Measurements from ENCODE around the gene DDHD1.
A peak's percentile ranks its signal among the peaks of the same experiment; 100 is the strongest.
"Not testable (repeated sequence)": the region's sequence is repeated elsewhere in the genome, so short reads cannot be mapped to it uniquely, and the experiment has no call there.

DDHD1 gene

DNA sequence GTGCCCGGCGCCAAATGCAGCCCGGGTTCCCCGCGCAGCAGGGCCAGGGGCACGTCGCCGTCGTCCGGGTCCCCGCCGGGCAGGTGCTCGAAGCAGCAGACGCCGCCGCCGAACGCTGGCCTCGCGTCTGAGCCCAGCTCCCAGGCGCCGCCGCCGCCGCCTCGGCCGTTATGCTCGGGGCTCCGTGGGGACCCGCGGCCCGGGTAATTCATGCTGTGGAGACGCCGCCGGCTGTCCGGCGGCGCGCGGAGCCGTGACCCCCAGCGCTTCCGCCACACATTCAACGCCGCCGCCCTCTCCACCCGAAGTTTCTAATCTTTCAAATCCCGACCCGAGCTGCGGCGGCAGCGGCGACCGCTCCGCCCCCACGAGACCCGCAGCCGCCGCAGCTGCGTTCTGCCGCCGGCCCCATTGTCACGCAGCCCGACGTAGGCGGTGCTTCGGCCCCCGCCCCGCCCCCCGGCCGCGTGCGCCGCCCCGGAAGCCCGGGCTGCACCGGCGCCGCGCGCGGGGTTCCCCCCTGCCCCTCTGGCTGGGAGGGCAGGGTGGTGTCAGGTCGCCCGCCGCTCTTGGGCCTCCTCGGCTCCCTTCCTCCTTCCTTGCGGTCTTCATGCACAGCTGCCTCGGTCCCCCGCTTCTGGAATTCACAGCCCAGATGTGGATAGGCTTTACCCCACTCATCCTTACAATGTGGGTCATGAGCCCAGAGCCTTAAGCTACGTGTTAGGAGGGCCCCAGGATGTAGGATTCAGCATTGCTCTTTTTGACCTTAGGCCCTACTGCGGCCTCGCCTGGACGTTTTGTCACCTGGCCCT, at the start of gene DDHD1:
Gene DDHD1, minus strand, starts transcription at position 437 of the 815 bp plus-strand sequence. Its CDS starts 225 bp downstream, at position 212.
- peak; percentile 57 to 58 for DNase-seq

- no peak for DNase-seq
Observed at GRCh38 chr14:53195949-53196348, 42.8 kb upstream of the DDHD1 start.

- no peak for DNase-seq
Observed at GRCh38 chr14:53193193-53193592, 40.1 kb upstream of the DDHD1 start.

- no peak for DNase-seq
Observed at GRCh38 chr14:53192052-53192760, 39.1 kb upstream of the DDHD1 start.

DNA sequence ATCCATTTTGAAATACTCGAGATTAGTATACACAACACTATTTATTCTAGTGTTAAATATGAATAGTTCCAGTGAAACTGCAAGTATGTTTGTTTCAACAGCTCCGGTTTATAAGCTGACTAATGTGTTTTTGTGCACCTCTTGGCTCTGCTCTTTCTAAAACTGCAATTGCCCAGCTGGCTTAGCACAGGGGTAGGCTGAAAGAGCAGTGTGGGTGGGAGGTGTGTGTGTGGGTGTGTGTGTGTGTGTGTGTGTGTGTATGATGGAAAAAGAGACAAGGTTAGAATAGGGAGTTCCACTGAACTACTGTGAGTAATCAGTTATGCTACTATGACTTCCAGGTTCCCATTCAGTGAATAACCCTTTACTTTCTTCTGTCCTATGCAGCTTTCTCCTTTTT, 37.8 kb upstream of the DDHD1 start:
- DNase-seq, result no peak

- DNase-seq, result no peak
Observed at GRCh38 chr14:53187921-53188463, 34.9 kb upstream of the DDHD1 start.

- no peak for DNase-seq
Observed at GRCh38 chr14:53186532-53186931, 33.4 kb upstream of the DDHD1 start.

DNA sequence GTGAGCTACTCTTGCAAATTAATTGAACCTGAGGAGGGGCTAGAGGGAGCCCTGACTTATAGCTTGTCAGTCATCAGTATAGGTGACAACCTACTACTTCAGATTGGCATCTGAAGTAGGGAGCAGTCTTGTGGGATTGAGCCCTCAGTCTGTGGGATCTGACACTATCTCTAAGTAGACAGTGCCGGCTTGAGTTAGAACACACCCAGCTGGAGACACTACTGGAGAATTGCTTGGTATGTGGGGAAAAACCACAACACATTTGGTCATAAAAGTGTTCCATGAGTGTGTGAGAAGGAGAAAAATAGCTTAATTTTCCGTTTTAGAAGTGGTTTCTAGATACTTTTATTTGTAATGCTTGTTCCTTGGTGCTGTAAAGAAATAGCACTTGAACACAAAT, 30.5 kb upstream of the DDHD1 start:
- no peak for DNase-seq

DNA sequence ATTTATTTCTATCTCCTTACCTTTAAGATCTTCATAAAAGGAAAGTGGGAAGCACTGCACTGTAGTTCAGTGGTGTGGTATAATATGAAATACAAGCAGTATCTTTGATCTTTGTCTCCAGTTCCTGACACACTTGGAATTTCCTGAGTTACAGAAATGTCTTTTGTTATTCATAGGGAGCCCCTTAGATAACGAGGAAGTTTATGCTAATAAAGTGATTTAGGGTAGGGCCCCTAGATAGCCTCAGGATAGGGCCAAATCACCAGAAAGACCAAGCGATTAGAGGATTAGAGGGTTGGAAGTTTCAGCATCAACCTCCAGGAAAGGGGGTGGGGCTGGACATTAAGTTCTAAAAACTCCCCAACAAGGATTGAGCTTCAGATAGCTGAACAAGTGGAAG, 29.9 kb upstream of the DDHD1 start:
- no peak for DNase-seq

DNA sequence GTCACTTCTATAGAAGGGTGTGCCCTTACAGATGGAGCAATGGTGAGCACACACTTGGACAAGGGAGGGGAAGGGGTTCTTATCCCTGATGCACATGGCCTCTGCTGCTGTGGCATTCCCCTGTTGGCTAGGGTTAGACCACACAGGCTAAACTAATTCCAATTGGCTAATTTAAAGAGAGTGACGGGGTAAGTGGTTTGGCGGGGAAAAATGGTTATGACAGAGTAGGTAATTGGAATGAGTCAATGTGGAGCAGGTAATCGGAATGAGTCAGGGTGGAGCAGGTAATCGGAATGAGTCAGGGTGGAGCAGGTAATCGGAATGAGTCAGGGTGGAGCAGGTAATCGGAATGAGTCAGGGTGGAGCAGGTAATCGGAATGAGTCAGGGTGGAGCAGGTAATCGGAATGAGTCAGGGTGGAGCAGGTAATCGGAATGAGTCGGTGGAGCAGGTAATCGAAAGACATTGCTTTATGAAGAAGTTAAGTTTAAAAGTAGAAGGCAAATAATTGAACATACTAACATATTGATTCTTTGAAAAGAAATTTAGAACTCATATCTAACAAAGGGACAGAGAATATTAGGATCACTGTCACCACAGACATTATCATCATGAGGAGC, 28.4 kb upstream of the DDHD1 start:
- not testable (repeated sequence) for DNase-seq

- DNase-seq, result no peak
Observed at GRCh38 chr14:53180272-53181221, 27.4 kb upstream of the DDHD1 start.

- DNase-seq, result not testable (repeated sequence)
Observed at GRCh38 chr14:53179486-53180005, 26.4 kb upstream of the DDHD1 start.

DNA sequence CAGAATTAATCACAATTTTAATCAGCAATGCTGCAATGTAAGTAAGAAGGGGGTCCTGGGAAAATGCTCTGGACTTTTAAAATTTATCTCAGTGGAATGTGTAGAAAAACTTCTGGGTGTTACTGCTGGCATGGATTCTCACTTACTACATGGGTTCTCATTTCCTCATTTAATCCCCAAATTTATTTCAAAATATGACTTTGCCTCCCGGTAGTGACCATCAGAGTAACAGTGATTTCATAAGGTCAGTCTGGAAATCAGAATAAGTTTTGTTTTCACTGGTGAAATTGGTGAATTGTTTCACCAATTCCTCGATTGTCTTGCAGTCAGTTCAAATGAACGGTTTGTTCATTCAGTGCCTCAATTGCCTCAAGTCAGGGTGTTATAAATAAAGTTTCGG, 22.3 kb upstream of the DDHD1 start:
- DNase-seq, result no peak

GRCh38 chr14:53174918-53175317, 21.8 kb upstream of the DDHD1 start:
- DNase-seq, result no peak

DNA sequence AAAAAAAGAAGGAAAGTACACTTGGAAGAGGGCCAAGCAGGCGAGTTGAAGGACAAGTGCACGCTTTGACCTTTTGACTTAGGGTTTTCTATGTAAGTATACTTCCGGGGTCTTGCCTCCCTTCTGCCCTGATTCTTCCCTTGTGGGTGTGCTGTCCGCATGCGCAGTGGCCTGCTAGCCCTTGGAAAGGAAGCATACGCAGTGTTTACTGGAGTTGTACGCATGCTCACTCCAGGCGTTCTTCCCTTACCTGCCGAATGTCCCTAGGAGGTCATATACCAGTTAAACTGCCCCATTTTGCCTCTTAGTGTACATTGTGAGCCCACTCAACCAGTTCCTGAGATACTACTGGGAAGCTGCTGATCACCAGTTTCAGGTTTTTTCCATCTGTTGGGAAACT, 15.7 kb upstream of the DDHD1 start:
- no peak for DNase-seq

DNA sequence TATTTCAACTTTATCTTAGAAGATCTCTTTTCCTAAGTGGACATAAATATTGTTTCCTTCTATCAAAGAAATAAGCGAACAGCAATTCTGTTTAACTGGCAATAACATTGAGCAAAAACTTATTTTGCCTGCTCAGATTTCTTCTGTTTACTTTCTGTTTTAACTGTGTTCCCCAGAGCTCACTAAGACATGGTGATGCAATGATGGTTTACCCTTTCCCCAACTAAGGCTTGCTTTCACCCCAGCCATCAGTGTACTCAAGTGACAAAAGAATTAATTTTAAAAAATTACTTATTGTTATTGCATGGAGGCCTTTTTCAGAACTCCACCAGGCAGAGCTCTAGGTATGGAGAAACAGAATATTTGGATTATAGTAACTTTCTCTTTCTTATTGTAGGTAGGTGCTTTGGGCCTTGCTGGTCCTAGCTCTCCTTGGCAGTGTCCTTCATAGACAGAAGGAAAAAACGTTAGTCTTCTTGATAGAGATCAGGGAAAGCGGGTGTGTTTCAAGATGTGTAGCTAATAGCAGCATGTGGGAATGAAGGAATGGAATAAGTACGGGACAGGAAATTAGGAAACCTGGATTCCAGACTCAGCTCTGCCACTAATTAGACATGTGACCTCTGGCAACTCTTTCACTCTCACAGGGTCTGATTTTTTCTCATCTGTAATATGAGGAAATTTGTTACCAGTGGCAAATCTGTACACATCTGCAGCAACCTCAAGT, 14.6 kb upstream of the DDHD1 start:
- DNase-seq, result no peak

- DNase-seq, result peak; percentile 63 to 77
Observed at GRCh38 chr14:53161758-53162435, 8.8 kb upstream of the DDHD1 start.

- no peak for DNase-seq
Observed at GRCh38 chr14:53156238-53156637, 3.1 kb upstream of the DDHD1 start.

DNA sequence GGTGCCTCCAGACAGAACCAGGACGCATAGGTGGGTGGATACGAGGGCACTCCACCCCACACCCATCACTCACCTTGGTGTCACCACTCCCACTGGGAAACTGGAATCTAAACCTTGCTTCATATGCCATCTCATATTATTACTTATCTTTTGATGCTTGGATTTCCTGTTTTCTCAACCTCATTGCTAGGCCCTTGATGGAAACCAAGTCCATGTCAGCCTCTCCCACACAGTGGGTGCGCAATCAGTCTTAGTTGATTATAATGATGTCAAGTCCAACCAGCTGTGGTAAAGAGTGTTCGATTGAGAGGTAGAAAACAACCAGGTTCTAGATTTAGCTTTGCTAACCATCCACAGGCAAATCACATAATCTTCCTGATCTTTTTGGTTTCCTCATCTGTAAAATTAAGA, 584 bp upstream of the DDHD1 start:
- no peak for DNase-seq

DNA sequence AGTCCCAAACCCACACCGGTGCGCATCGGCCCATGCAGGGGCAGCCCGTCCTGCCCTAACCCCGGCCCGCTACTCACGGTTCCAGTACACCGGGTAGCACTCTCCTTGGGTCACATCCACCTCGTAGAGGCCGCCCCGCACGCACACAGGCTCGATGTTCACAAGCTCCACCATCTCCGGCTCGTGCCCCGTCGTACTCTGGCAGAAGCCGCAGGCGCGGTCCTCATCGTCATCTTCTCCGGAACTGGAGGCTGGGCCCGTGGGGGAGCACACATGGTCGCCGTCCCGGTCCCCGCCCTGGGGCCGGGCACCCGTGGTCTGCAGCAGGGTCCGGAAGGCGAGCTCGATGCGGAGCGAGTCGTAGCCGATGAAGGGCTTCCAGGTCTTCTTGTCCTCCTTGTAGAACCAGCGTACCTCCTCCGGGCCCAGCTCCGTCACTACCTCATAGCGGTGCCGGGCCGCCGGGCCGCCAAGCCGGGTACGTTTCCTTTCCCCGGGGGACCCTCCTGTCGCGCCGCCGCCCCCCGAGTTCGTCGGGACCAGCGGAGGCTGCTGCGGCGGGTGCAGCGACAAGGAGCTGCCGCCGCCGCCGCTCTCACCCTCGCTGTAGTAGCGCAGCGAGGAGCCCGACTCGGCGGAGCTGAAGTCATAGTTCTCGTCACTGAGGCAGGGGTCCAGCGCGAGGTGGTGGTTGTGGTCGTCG, 788 bp downstream of the DDHD1 start:
- peak in 1 of 2 experiments; percentile 17 for DNase-seq

Data from AML-193 (cell line).